HEK293T (cell line): Measurements from ENCODE around the gene CDC37L1.

Source experiments
- ARNT ChIP-seq: fragments of 450-650 bp; IDR thresholded peaks from 2 replicates; pipeline ENCODE4 v1.6.1; 2017; ENCODE audit warnings: mild to moderate bottlenecking
- BHLHE40 ChIP-seq: fragments of 450-650 bp; IDR thresholded peaks from 2 replicates; pipeline ENCODE4 v1.6.1; 2016; ENCODE audit warnings: mild to moderate bottlenecking, moderate library complexity, borderline replicate concordance
- ELF4 ChIP-seq: fragments of 450-650 bp; IDR thresholded peaks from 2 replicates; pipeline ENCODE4 v1.6.1; 2017; ENCODE audit warnings: antibody characterized with exemption
- FOXA1 ChIP-seq: fragments of 450-650 bp; IDR thresholded peaks from 2 replicates; pipeline ENCODE4 v1.6.1; 2016; ENCODE audit warnings: mild to moderate bottlenecking
- FOXK2 ChIP-seq: fragments of 450-650 bp; IDR thresholded peaks from 2 replicates; pipeline ENCODE4 v1.6.1; 2016; ENCODE audit warnings: mild to moderate bottlenecking
- FOXM1 ChIP-seq: fragments of 450-650 bp; IDR thresholded peaks from 2 replicates; pipeline ENCODE4 v1.6.1; 2017; ENCODE audit warnings: mild to moderate bottlenecking, borderline replicate concordance
- HDGF ChIP-seq: fragments of 450-650 bp; IDR thresholded peaks from 2 replicates; pipeline ENCODE4 v1.6.1; 2017; ENCODE audit warnings: antibody characterized with exemption, borderline replicate concordance
- L3MBTL2 ChIP-seq: fragments of 450-650 bp; conservative IDR thresholded peaks from 2 replicates; pipeline ENCODE4 v1.6.1; 2016; ENCODE audit warnings: mild to moderate bottlenecking
- PKNOX1 ChIP-seq: fragments of 450-650 bp; IDR thresholded peaks from 2 replicates; pipeline ENCODE4 v1.6.1; 2016
- SP1 ChIP-seq: fragments of 450-650 bp; IDR thresholded peaks from 2 replicates; pipeline ENCODE4 v1.6.1; 2017
- SUZ12 ChIP-seq: fragments of 450-650 bp; IDR thresholded peaks from 2 replicates; pipeline ENCODE4 v1.6.1; 2016; ENCODE audit warnings: mild to moderate bottlenecking
- TARDBP ChIP-seq: fragments of 450-650 bp; IDR thresholded peaks from 2 replicates; pipeline ENCODE4 v1.6.1; 2016
- ZNF384 ChIP-seq: fragments of 450-650 bp; IDR thresholded peaks from 2 replicates; pipeline ENCODE4 v1.6.1; 2016

GRCh38 chr9:4661165-4661564, 18.2 kb upstream of the CDC37L1 start:
- TF ChIP-seq FOXM1: no peak
- no peak for TF ChIP-seq TARDBP
- TF ChIP-seq FOXK2: no peak
- no peak for TF ChIP-seq FOXA1
- no peak for TF ChIP-seq ARNT
- TF ChIP-seq SP1: no peak
- no peak for TF ChIP-seq PKNOX1
- TF ChIP-seq ZNF384: no peak
- TF ChIP-seq ELF4: no peak
- TF ChIP-seq HDGF: no peak
- TF ChIP-seq L3MBTL2: no peak
- TF ChIP-seq SUZ12: no peak
- no peak for TF ChIP-seq BHLHE40
